GM10248 (cell line): Measurements from ENCODE around the gene CADM2.
"Not testable (repeated sequence)": the region's sequence is repeated elsewhere in the genome, so short reads cannot be mapped to it uniquely, and the experiment has no call there.

Experiments
- CTCF ChIA-PET: fragments of 300-600 bp; sonication (Branson Sonifier 250); formaldehyde crosslinking; extraction: SDS; loops from one replicate; lab custom pipeline; 2021; ENCODE audit warnings: antibody characterized with exemption; lab: Yijun Ruan, JAX
- POLR2A ChIA-PET: fragments of 350-650 bp; sonication (Branson Sonifier 250); formaldehyde crosslinking; extraction: SDS; loops from one replicate; lab custom pipeline; 2020; ENCODE audit warnings: antibody characterized with exemption; lab: Yijun Ruan, JAX
- DNase-seq: peaks from one replicate; pipeline ENCODE4 v3.0.0; 2012; ENCODE audit errors: extremely low spot score
- CTCF ChIP-seq: IDR thresholded peaks from 2 replicates; pipeline ENCODE4 v1.5.1; 2012; ENCODE audit warnings: mild to moderate bottlenecking, low read depth; ENCODE audit errors: extremely low read depth, missing control alignments, control extremely low read depth

The CADM2 gene

GRCh38 chr3:85502148-85502875, 543.5 kb downstream of the CADM2 start:
- CTCF ChIA-PET, result interaction anchor here (1.6 to 1.9 kb wide), 2 partner anchors 12 to 45 kb away, joined by 3 to 4 read pairs; no protein-coding TSS in a partner anchor
- DNase-seq, result no peak
- POLR2A ChIA-PET, result no interaction called here
- no peak for TF ChIP-seq CTCF

GRCh38 chr3:85504129-85504784, 545.5 kb downstream of the CADM2 start:
- CTCF ChIA-PET, result interaction anchor here (1.6 to 1.9 kb wide), 2 partner anchors 10 to 43 kb away, joined by 3 to 4 read pairs; no protein-coding TSS in a partner anchor
- DNase-seq, result not testable (repeated sequence)

GRCh38 chr3:85504785-85505511, 546.2 kb downstream of the CADM2 start:
- CTCF ChIA-PET, result interaction anchor here (1.1 kb wide), 1 partner anchor 20 kb away, joined by 3 read pairs; no protein-coding TSS in a partner anchor
- DNase-seq, POLR2A ChIA-PET: not testable (repeated sequence)

More at GRCh38 chr3:85504129-85504784, 545.5 kb downstream of the CADM2 start:
- POLR2A ChIA-PET, result not testable (repeated sequence)

GRCh38 chr3:85507052-85507451, 548.3 kb downstream of the CADM2 start:
- CTCF ChIA-PET, DNase-seq, POLR2A ChIA-PET: not testable (repeated sequence)

- DNase-seq, result no peak
- CTCF ChIA-PET, result interaction anchor here (2.1 kb wide), 1 partner anchor 9 kb away, joined by 5 read pairs; no protein-coding TSS in a partner anchor
- POLR2A ChIA-PET, result no interaction called here
- TF ChIP-seq CTCF, result no peak
These were observed 549.9 kb downstream of the CADM2 start for GRCh38 chr3:85508659-85509058.

GRCh38 chr3:85516146-85516545, 557.4 kb downstream of the CADM2 start:
- ChIA-PET CTCF (interaction anchor here (1.2 kb wide), 1 partner anchor 50 kb away, joined by 4 read pairs; no protein-coding TSS in a partner anchor), POLR2A (no interaction called here)
- DNase-seq, result no peak
- no peak for TF ChIP-seq CTCF

GRCh38 chr3:85524104-85524503, 565.3 kb downstream of the CADM2 start:
- POLR2A ChIA-PET, result no interaction called here
- TF ChIP-seq CTCF, result no peak
- DNase-seq, result no peak
- CTCF ChIA-PET, result interaction anchor here (1.4 kb wide), 1 partner anchor 10 kb away, joined by 3 read pairs; no protein-coding TSS in a partner anchor
